Measurements from ENCODE around the gene ESYT3.
A peak's percentile ranks its signal among the peaks of the same experiment; 100 is the strongest.
"Not testable (repeated sequence)": the region's sequence is repeated elsewhere in the genome, so short reads cannot be mapped to it uniquely, and the experiment has no call there.

Gene ESYT3

DNA sequence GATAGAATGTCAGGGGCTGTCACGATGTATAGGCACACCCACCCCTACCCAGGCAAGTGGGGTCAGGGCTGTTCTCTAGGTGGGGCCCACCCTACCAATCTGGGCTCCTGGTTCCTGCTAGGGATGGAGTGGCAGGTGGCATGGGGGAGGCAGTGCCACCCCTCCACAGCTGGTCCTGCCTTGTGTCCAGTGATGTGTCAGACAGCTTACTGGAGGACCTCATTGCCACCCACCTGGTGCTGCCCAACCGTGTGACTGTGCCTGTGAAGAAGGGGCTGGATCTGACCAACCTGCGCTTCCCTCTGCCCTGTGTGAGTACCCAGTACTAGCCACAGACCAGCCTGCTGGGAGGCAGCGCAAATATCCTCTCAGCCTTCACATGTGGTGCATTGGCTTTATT lies 27.5 kb downstream of the ESYT3 start:
- no peak for DNase-seq

DNA sequence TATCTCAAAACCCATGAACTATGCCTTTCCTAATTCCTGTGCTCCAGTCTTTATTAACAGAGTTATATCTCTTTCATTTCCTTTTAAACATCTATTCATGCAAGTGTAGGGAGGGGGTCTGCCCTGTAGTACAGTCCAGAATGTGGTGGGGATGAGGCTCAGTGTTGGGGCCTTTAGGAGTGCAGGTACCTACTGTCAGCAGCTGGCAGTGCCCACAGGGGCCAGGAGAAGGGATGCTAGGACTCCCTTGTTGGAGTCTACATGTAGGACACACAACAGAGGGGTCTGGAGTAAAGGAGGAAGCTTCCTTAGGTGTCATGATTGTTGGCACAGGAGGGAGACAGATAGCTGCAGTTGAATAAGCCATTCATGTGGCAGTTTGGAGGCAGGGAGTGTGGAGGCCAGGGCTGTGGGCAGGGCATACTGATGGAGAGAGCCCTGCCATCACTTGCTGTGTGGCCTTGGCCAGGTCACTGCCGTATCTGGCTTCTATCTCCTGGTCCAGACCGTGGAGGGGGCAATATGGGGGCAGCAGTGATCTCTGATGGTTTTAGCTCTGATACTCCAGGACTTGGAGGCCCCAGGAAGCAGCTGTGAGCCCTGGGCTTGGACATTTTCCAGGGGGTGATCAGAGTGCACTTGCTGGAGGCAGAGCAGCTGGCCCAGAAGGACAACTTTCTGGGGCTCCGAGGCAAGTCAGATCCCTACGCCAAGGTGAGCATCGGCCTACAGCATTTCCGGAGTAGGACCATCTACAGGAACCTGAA lies 29.5 kb downstream of the ESYT3 start:
- no peak for DNase-seq

DNA sequence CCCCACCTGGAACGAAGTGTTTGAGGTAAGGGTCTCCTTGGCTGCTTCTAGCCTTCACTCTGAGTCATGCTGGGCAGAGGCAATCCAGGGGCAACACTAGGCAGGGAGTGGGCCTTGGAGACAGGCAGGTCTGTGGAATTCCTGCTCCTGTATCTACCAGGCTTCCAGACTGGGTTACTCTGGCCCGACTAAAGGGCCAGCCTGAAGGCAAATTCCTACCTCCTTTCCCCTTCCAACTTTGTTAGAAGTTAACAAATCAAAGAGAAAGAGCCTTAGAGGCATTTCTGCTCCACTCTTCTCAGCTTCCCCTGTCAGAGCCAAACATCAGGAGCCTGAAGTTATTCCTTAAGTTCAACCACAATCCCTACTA lies 30.1 kb downstream of the ESYT3 start:
- no peak for DNase-seq

DNA sequence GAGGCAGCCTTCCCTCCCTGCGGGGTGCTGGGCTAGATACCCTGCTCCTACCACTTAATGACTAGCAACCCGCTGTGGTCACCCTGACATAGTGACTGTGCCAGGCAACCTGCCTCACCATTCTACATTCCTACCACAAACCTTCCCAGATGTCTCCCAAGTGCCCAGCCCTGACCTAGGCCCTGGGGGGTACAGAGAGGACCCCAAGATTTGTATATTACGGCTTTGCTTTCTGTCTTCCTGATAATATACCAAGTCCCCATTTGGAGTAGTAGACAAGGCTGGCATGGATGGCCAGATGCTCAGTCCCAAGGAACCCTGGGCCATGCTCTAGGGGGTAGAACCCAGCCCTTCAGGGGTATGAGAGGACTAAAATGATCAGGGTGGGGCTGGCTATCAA lies 31.0 kb downstream of the ESYT3 start:
- DNase-seq: no peak

DNA sequence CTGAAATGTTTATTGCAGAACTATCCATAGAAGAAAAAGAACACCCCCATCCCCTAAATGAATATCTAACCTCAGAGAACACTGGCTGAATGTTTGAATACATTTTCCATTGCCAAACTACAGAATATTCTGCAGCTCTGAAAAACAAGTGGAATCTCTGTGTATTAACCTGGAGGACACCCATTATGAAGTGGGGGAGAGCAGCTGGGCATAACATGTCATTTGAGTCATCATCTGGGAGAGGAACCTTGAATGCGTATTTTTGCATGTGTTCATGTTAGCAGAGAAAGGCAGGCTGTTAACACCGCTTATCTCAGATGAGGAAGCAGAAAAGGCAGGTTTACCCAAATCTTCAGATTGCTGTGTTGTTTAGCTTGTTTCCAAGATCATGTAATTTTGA lies 31.5 kb downstream of the ESYT3 start:
- no peak for DNase-seq

DNA sequence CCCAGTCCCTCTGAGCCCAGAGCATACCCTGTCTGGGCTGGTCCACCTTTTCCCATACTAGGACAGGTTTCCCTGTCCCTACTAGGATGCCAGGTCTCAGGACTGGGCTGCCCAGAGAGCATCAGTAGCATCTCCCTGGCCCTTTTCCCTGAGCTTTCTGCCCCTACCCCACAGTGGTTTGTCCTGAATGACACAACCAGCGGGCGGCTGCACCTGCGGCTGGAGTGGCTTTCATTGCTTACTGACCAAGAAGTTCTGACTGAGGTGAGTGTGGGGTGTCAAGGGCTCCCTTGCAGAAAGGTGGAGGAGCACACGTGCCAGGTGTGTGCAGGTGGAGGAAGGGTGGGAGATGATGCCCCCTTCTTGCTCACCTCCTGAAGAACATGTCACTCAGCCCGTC lies 33.5 kb downstream of the ESYT3 start:
- no peak for DNase-seq

DNA sequence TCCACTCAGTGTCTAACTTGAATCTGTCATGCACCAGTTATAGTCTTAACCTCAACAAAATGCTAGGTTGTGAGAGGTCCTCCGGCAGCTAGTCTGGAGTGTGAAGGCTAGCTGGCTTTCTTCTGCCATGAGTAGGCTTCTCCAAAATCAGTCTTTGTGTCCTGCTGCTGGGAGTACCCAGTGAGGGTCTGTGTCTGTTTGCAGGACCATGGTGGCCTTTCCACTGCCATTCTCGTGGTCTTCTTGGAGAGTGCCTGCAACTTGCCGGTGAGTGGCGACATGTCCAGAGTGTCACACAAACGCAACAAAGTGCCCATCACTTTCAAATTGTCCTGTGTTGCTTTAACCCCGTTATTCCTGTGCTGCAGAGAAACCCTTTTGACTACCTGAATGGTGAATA lies 34.0 kb downstream of the ESYT3 start:
- DNase-seq: no peak

DNA sequence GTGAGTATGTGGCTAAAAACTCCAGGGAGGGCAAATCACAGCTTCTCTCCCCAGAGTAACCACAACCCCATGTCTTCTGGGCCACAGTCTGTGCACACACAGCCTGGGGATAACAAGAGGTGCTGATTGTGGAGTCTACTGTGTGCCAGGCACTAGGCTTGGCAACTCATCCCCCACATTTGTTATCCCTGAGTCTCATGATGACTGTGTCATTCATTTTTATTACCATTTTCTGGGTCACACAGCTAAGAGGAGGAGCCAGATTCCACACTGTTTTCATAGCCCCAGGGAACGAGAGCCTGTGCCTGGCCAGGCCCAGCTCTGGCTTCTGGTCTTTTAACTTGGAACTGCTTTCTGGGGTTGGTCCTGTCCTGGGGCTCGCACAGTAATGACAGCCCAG lies 34.5 kb downstream of the ESYT3 start:
- DNase-seq: peak; percentile 23

DNA sequence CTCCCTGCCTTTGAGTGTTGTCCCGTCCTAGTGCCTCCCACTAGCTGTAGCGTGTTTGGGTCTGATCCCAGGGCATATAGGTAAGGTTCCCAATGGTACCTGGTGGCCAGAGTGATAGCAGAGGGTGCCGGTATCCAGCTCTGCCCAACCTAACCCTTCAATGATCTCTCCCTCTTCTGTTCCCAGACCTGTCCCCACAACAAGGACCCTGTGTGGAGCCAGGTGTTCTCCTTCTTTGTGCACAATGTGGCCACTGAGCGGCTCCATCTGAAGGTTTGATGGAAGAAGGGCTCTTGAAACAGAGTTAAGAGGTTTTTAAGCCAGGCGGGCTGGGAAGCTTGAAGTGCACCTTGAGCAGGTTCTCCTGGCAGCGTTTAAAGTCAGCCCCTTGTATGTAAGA lies 35.5 kb downstream of the ESYT3 start:
- no peak for DNase-seq

DNA sequence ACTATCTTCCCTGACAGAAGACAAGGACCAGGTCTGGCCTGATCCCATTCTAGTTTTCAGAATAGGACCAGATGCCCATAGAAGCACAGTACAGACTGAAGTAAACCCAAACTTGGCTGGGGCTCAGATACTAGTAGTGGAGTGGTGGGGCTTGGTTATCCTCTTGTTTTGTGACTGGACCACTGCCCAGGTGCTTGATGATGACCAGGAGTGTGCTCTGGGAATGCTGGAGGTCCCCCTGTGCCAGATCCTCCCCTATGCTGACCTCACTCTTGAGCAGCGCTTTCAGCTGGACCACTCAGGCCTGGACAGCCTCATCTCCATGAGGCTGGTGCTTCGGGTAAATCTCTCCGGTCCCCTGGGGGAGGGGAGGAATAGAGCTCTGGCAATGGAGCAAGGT lies 36.3 kb downstream of the ESYT3 start:
- DNase-seq: no peak

DNA sequence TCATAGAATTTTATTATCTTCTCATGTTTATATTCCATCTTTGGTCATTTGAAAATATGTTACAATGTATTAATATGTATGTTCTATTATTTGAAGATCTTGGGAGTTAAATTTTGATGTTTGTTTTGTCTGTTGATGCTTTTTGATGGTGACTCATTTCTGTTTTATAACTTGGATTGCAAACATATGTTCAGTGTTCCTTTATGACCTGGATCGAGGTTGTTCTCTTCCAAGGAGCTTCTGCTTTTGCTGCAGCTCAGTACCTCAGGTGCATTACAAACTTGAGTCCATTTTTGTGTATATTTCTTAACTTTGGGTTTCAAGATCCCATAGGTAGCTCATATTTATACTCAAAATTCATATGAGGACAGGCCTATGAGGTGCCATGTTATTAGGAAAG lies 37.1 kb downstream of the ESYT3 start:
- no peak for DNase-seq

DNA sequence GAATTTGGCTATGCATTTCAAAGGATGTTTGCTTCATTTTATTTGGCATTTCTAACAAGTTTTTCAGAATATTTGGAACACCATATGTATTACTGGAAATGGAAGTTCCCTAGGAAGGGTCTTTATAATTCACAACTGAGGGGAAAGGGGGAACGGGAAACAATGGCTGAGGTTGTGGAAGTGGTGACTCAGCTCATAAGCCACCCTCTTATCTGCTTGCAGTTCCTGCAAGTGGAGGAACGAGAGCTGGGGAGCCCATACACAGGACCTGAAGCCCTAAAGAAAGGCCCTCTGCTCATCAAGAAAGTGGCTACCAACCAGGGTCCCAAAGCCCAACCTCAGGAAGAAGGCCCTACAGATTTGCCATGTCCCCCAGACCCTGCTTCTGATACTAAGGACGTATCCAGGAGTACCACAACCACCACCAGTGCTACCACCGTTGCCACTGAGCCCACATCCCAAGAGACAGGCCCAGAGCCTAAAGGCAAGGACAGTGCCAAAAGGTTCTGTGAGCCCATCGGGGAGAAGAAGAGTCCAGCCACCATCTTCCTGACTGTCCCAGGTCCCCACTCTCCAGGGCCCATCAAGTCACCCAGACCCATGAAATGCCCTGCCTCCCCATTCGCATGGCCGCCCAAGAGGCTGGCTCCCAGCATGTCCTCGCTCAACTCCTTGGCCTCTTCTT lies 37.9 kb downstream of the ESYT3 start:
- no peak for DNase-seq

DNA sequence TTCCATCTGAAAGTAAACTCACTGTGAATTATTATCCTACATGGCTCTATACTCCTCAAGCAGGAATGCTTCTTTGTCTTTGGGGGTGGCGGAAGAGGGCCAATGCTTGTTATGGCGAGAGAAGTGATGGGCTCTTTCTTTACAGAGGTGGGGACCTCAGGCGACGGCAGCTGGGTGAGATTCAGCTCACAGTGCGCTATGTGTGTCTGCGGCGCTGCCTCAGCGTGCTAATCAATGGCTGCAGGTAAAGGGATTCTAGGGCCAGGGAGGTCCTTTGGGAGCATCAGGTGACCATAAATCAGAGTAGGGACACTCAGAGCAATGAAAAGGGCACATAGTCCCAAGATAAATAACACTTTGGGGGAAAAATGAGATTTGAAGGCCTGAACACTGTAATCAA lies 39.0 kb downstream of the ESYT3 start:
- DNase-seq: no peak

DNA sequence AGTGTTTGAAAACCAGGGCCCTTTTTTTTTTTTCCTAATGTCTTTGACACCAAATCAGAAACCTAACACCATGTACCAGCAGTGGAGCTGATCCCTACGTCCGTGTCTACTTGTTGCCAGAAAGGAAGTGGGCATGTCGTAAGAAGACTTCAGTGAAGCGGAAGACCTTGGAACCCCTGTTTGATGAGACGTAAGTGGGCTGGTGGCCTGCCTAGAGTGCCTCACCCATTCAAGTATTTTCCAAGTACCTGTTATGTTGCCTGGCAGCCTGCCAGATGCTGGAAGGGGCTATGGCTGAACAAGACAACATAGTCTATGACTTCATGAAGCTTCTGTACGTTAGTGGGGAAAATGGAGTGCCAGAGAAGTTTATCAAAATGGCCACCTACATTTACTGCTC lies 39.7 kb downstream of the ESYT3 start:
- DNase-seq: no peak

DNA sequence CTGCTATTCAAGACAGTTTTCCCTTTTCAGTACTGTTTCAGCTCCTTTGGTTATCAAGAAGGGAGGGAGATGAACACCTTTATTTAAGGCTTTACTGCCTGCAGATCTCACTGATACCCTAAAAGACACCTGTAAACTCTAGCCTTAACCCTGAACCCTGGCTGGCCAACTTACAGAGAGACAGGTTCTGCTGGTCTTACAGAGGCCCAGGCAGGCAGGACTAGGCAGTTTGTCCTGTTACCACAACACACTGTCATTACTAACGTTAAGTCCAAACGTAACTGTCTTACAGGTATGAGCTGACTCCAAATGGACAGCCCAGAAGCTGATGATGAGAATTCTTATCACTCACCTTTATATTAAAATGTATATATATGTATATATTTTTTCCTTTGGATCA lies 42.1 kb downstream of the ESYT3 start:
- DNase-seq: no peak

DNA sequence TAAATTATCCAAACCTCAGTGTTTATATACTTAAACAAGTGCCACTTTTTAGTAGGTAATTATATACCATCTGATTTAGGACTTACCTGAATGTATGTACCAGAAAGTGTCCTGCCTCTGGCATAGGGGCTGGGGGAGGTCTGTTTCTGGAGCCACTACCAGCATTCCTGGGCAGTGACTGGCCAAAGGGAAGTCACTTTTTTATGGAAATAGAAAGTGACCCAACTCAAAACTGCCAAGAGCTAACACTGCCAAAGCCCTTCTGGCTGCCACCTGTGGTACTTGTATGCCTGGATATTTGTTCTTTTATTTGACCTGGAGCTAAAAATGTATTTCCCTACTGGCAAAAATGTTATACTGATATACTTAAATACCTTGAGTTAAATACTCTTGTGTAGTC lies 42.7 kb downstream of the ESYT3 start:
- DNase-seq: no peak

DNA sequence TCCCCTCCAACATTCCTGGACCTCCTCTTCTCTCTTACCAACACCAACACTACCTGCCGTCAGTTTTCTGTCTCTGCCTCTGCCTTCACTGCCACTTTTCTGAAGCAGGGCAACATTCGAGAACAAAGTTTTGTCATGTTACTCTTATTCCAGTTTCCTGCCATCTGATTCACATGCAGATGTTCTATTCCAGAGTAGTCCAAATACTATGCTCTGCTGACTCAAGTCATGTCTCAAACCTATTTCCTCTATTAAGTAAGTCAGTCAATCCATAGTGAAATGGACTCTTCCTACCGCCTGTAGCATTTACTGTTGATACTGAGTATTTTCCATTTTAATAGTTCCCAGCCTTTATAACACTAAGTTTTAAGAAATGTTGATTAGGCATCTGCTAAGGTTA lies 43.4 kb downstream of the ESYT3 start:
- no peak for DNase-seq

DNA sequence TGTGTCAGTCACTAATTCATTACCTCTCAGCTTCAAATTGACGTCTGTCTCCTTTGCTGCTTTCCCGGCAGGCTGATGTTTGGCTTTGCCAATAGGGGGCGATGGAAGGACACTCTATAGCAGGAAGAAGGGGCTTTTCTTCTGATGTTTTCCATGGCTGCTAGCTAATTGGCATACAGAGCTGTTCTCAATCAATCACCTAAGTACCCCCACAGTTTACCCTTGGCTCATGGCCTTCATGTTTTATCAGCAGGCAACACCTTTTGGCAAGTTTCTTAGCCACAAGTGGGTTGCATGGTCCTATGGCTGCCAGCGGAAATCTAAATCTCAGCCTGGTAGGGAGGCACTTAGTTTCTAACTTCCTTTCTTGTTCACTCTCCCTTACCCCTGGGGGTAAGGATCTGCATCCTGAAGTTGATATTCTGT lies 45.0 kb downstream of the ESYT3 start:
- peak; percentile 45 for DNase-seq

DNA sequence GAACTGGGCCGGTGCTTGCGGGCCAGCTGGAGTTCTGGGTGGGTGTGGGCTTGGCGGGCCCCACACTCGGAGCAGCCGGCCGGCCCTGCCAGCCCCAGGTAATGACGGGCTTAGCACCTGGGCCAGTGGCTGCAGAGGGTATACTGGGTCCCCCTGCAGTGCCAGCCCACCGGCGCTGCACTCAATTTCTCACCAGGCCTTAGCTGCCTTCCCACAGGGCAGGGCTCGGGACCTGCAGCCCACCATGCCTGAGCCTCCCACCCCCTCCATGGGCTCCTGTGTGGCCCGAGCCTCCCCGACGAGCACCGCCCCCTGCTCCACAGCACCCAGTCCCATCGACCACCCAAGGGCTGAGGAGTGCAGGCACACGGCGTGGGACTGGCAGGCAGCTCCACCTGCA lies 50.3 kb downstream of the ESYT3 start:
- DNase-seq: not testable (repeated sequence)

DNA sequence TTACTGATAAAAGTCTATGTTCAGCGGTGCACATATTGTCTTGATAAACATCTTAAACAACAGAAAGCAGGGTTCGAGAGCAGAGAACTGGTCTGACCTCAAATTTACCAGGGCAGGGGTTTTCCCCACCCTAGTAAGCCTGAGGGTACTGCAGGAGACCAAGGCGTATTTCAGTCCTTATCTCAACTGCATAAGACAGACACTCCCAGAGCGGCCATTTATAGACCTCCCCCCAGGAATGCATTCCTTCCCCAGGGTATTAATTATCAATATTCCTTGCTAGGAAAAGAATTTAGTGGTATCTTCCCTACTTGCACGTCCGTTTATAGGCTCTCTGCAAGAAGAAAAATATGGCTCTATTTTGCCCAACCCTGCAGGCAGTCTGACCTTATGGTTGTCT lies 52.2 kb downstream of the ESYT3 start:
- not testable (repeated sequence) for DNase-seq

DNA sequence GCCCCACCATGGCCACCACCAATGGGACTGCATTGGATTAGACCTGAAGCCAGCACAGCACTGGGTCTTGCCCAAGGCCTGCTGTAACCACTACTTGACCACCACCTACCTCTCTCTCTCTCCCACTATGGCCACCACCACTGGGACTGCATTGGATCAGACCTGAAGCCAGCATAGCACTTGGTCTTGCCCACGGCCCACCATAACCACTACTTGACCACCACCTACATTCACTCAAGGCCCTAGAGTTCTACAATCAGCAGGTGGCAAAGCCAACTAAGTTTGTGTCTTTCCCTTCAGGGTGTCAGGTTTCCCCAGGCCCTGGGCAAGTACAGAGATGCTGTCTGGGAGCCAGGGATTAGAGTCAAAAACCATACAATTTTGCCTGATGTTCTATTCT lies 57.6 kb downstream of the ESYT3 start:
- DNase-seq: no peak

DNA sequence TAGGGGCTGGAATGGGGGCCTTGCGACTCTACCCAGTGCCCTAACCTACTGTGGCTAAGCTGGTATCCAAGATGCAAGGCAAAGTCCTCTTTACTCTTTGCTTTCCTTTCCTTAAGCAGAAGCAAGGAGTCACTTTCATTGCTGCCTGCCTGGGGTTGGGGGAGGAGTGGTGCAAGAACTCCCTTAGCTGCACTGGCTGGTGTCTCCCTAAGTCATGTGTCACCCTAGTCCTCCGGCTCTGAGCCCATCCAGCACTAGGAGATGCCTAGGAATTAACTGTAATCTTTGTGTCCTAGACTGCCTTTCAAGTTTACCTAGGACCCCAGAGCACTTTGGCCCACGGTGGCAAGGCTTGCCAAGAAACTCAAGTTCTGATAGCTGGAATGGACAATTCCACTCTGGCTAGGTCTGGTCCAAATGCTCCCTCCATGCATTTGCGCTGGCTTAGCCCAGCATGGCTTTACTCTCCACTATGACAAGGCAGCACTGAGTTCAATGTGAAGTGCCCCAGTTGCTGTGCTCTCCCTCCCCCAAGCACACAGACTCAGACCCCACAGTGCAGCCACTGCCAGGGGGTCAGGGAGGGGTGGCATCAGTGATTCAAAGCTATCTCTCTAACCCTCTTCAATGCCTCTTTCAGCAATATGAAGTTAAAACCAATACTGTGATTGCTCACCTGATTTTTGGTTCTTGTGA lies 58.7 kb downstream of the ESYT3 start:
- no peak for DNase-seq

DNA sequence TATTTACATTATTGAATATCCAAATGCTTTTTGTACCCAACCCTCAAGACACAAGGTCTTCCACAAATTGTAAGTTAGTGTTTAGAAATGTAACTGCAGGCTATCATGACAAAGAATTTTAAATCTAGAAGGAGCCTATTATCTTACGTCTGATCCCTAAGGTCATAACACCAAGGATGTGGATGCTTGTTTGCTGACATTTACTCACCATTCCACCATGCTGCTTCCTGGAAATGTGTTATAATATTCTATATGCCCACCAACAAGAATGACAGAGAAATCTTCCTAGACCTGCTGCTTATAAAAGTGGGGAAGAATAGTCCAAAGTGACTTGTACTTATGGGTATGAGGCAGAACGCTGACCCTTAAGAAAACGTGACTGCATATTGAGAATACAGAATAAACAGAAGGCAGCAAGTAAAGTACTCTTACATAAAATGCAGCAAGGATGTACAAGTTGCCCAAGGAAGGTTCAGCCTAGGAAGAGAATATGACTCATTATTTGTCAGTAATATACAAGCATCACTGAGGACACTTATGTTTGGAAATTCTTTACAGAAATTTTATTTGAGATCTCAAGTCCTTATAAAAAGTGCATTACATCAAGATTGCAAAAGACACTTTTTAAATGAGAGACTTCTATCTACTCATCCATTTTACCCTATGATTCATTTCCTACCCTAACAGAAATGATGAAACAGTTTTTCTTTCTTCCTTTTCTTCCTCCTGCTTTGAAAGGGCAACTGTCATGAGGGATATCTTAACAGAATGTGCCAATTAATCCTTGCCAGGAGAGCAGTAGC lies 59.6 kb downstream of the ESYT3 start:
- DNase-seq: peak; percentile 65
